Measurements from ENCODE around the gene PPM1D. TPM values are rescaled to one million over a fixed set of nuclear protein-coding genes. Genes with fewer than 3 reads are reported as not detected.
"Not testable (repeated sequence)": the region's sequence is repeated elsewhere in the genome, so short reads cannot be mapped to it uniquely, and the experiment has no call there.

The PPM1D gene
- 1 to 10 TPM; 7.5 to 10.0 (median 8.9) TPM for total RNA-seq
- 3.3 TPM for polyA plus RNA-seq
- long read RNA-seq, donor 1, full-length matches to known transcripts: 25 of 29 reads
- long read RNA-seq, donor 1, partial matches to known transcripts: 0 of 29 reads
- long read RNA-seq, donor 1, other reads (novel, unspliced or antisense): 4 of 29 reads
- long read RNA-seq, donor 2, full-length matches to known transcripts: 12 of 13 reads
- long read RNA-seq, donor 2, partial matches to known transcripts: 1 of 13 reads
- long read RNA-seq, donor 2, other reads (novel, unspliced or antisense): 0 of 13 reads
- long read RNA-seq, donor 3, full-length matches to known transcripts: 58 of 65 reads
- long read RNA-seq, donor 3, partial matches to known transcripts: 2 of 65 reads
- long read RNA-seq, donor 3, other reads (novel, unspliced or antisense): 5 of 65 reads
- long read RNA-seq, donor 4, full-length matches to known transcripts: 18 of 21 reads
- long read RNA-seq, donor 4, partial matches to known transcripts: 0 of 21 reads
- long read RNA-seq, donor 4, other reads (novel, unspliced or antisense): 3 of 21 reads

GRCh38 chr17:60599620-60600489, at the start of gene PPM1D:
TSS of gene PPM1D (plus strand) at chr17:60600193. CDS start at chr17:60600415, 222 bp downstream.
- Histone ChIP-seq H3K27me3 (ENCODE audit: control insufficient read depth, insufficient read depth) (no peaks in the 10 kb centered on the region), H3K9me3 (ENCODE audit: control insufficient read depth, low read length) (no peaks in the 10 kb centered on the region), H3K27ac (ENCODE audit: low read length) (peak within 1 kb of the TSS; percentile 98), H3K4me1 (ENCODE audit: control insufficient read depth, insufficient read depth, low read length) (peaks cover 3% of the 10 kb centered on the region), H3K4me3 (ENCODE audit: low read length) (peak within 1 kb of the TSS; percentile 95)
- peak; percentile 100 for DNase-seq
- peak; percentile 98 to 99 for ATAC-seq
- intact Hi-C loops (cut with DNase I): loop anchor here in 1 of 4 donors (10.0 kb wide), 1 partner anchor 985 kb away; the partner anchor contains the start of gene CLTC
- under 1% methylated on average over 83 of the region's 83 CpGs for WGBS

- intact Hi-C loops (cut with DNase I); H3K9me3 ChIP-seq (ENCODE audit: control insufficient read depth, low read length); ATAC-seq; H3K27ac ChIP-seq (ENCODE audit: low read length); DNase-seq; H3K4me1 ChIP-seq (ENCODE audit: control insufficient read depth, insufficient read depth, low read length); H3K27me3 ChIP-seq (ENCODE audit: control insufficient read depth, insufficient read depth); H3K4me3 ChIP-seq (ENCODE audit: low read length): not testable (repeated sequence)
- WGBS: 91% methylated on average over 5 of the region's 13 CpGs
Measured at GRCh38 chr17:60552255-60552654, 47.7 kb upstream of the PPM1D start.

DNA sequence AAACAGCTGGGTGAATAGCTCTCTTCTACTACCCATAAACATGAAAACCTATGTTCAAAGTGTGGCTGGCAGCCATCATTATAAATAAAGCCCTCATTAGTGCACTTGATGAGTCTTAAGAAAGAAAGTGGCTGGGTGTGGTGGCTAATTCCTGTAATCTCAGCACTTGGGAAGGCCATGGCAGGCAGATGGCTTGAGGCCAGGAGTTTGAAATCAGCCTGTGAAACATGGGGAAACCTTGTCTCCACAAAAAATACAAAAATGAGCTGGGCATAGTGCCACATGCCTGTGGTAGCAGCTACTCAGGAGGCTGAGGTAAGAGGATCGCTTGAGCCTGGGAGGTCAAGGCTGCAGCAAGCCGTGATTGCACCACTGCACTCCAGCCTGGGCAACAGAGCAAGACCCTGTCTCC, 45.6 kb upstream of the PPM1D start:
- no peaks in the 10 kb centered on the region for H3K27me3 ChIP-seq (ENCODE audit: control insufficient read depth, insufficient read depth)
- peak in 2 of 3 donors; percentile 26 to 56 for DNase-seq
- no peak overlapping the region for H3K27ac ChIP-seq (ENCODE audit: low read length)
- no peak overlapping the region for H3K4me3 ChIP-seq (ENCODE audit: low read length)
- H3K4me1 ChIP-seq (ENCODE audit: control insufficient read depth, insufficient read depth, low read length): no peaks in the 10 kb centered on the region
- WGBS: 80% methylated on average over 2 of the region's 2 CpGs
- intact Hi-C loops (cut with DNase I): no loop called here
- H3K9me3 ChIP-seq (ENCODE audit: control insufficient read depth, low read length): no peaks in the 10 kb centered on the region
- ATAC-seq: peak in 1 of 2 donors; percentile 37

GRCh38 chr17:60555786-60556185, 44.2 kb upstream of the PPM1D start:
- no peak for DNase-seq
- Histone ChIP-seq H3K27me3 (ENCODE audit: control insufficient read depth, insufficient read depth) (no peaks in the 10 kb centered on the region), H3K9me3 (ENCODE audit: control insufficient read depth, low read length) (no peaks in the 10 kb centered on the region), H3K27ac (ENCODE audit: low read length) (no peak overlapping the region), H3K4me1 (ENCODE audit: control insufficient read depth, insufficient read depth, low read length) (no peaks in the 10 kb centered on the region), H3K4me3 (ENCODE audit: low read length) (no peak overlapping the region)
- intact Hi-C loops (cut with DNase I): no loop called here
- ATAC-seq: no peak
- WGBS: 94% methylated on average over 4 of the region's 4 CpGs

DNA sequence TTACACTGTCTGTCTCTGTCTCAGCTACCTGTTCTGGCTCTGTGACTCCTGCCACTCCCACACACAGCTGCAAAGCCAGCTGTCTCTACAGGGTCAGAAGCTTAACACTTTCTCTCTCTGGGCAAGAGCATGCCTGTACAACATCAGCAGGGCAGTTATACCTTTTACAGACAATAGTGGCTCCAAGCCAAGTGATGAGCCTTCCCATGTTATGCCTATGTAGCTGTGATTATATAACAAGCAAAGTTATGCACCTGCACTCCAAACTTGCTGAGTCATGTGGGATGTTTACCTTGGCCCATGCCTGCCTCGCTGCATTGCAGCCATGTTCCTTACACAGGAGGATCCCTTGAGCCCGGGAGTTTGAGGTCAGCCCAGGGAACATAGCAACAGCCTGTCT, 42.2 kb upstream of the PPM1D start:
- 84% methylated on average over 2 of the region's 2 CpGs for WGBS
- no peak for ATAC-seq
- no peak overlapping the region for H3K4me3 ChIP-seq (ENCODE audit: low read length)

DNA sequence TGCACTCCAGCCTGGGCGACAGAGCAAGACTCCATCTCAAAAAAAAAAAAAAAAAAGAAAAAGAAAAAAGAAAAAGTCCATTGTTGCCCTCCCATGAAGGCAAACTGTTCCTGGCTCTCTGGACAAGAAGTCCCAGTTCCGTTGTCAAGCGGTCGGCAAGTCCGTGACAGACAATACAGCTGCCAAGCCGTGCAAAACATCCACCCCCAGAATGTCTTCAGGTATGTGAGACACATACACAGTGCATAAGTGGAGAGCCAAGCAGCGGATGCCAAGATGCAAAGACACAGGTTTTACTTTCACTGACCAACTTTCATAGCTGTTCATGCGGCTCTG, 40.4 kb upstream of the PPM1D start:
- no peaks in the 10 kb centered on the region for H3K4me1 ChIP-seq (ENCODE audit: control insufficient read depth, insufficient read depth, low read length)
- no peak overlapping the region for H3K4me3 ChIP-seq (ENCODE audit: low read length)
- no peaks in the 10 kb centered on the region for H3K9me3 ChIP-seq (ENCODE audit: control insufficient read depth, low read length)
- H3K27me3 ChIP-seq (ENCODE audit: control insufficient read depth, insufficient read depth): no peaks in the 10 kb centered on the region
- DNase-seq (no peak), ATAC-seq (no peak)
- intact Hi-C loops (cut with DNase I): no loop called here
- WGBS: 95% methylated on average over 8 of the region's 8 CpGs
- H3K27ac ChIP-seq (ENCODE audit: low read length): no peak overlapping the region

More for the DNA sequence above, 42.2 kb upstream of the PPM1D start:
- no peaks in the 10 kb centered on the region for H3K4me1 ChIP-seq (ENCODE audit: control insufficient read depth, insufficient read depth, low read length)
- no peaks in the 10 kb centered on the region for H3K27me3 ChIP-seq (ENCODE audit: control insufficient read depth, insufficient read depth)
- no peak for DNase-seq
- no peaks in the 10 kb centered on the region for H3K9me3 ChIP-seq (ENCODE audit: control insufficient read depth, low read length)
- no peak overlapping the region for H3K27ac ChIP-seq (ENCODE audit: low read length)
- intact Hi-C loops (cut with DNase I): no loop called here

- Histone ChIP-seq H3K4me3 (ENCODE audit: low read length) (no peak overlapping the region), H3K27me3 (ENCODE audit: control insufficient read depth, insufficient read depth) (no peaks in the 10 kb centered on the region), H3K27ac (ENCODE audit: low read length) (no peak overlapping the region), H3K4me1 (ENCODE audit: control insufficient read depth, insufficient read depth, low read length) (no peaks in the 10 kb centered on the region), H3K9me3 (ENCODE audit: control insufficient read depth, low read length) (no peaks in the 10 kb centered on the region)
- DNase-seq (no peak), ATAC-seq (no peak)
- intact Hi-C loops (cut with DNase I): loop anchor here in 1 of 4 donors (10.0 kb wide), 1 partner anchor 55 kb away; no protein-coding TSS in a partner anchor
- WGBS: 88% methylated on average over 26 of the region's 26 CpGs
Measured at GRCh38 chr17:60559995-60560859, 39.8 kb upstream of the PPM1D start.

- ATAC-seq: no peak
- no peaks in the 10 kb centered on the region for H3K9me3 ChIP-seq (ENCODE audit: control insufficient read depth, low read length)
- no peak overlapping the region for H3K27ac ChIP-seq (ENCODE audit: low read length)
- no peaks in the 10 kb centered on the region for H3K4me1 ChIP-seq (ENCODE audit: control insufficient read depth, insufficient read depth, low read length)
- intact Hi-C loops (cut with DNase I): loop anchor here in 1 of 4 donors (10.0 kb wide), 1 partner anchor 54 kb away; no protein-coding TSS in a partner anchor
- H3K27me3 ChIP-seq (ENCODE audit: control insufficient read depth, insufficient read depth): no peaks in the 10 kb centered on the region
- DNase-seq: no peak
- H3K4me3 ChIP-seq (ENCODE audit: low read length): no peak overlapping the region
- 80% methylated on average over 11 of the region's 11 CpGs for WGBS
Measured at GRCh38 chr17:60560860-60561257, 39.1 kb upstream of the PPM1D start.

GRCh38 chr17:60562421-60562820, 37.6 kb upstream of the PPM1D start:
- ATAC-seq (no peak), DNase-seq (no peak)
- Histone ChIP-seq H3K9me3 (ENCODE audit: control insufficient read depth, low read length) (no peaks in the 10 kb centered on the region), H3K4me1 (ENCODE audit: control insufficient read depth, insufficient read depth, low read length) (no peaks in the 10 kb centered on the region), H3K4me3 (ENCODE audit: low read length) (no peak overlapping the region), H3K27me3 (ENCODE audit: control insufficient read depth, insufficient read depth) (no peaks in the 10 kb centered on the region), H3K27ac (ENCODE audit: low read length) (no peak overlapping the region)
- 76% methylated on average over 3 of the region's 3 CpGs for WGBS
- intact Hi-C loops (cut with DNase I): loop anchor here in 1 of 4 donors (10.0 kb wide), 1 partner anchor 52 kb away; no protein-coding TSS in a partner anchor

DNA sequence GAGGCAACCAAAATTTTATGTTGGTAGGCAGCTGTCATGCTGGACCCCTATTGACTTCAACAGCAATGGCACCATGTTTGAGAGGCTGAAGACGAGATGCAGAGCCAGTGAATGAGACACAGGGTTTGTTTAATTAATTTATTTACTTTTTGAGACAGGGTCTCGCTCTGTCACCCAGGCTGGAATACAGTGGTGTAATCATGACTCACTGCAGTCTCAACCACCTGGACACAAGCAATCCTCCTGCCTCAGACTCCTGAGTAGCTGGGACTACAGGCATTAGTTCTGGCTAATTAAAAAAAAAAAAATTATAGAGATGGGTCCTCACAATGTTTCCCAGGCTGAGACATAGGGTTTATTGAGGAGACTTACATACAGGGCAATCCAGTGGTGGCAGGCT, 36.2 kb upstream of the PPM1D start:
- DNase-seq: no peak

More for the DNA sequence above, 36.2 kb upstream of the PPM1D start:
- Histone ChIP-seq H3K27ac (ENCODE audit: low read length) (no peak overlapping the region), H3K4me1 (ENCODE audit: control insufficient read depth, insufficient read depth, low read length) (no peaks in the 10 kb centered on the region), H3K4me3 (ENCODE audit: low read length) (no peak overlapping the region), H3K9me3 (ENCODE audit: control insufficient read depth, low read length) (no peaks in the 10 kb centered on the region), H3K27me3 (ENCODE audit: control insufficient read depth, insufficient read depth) (no peaks in the 10 kb centered on the region)
- ATAC-seq: no peak
- intact Hi-C loops (cut with DNase I): loop anchor here in 1 of 4 donors (10.0 kb wide), 1 partner anchor 51 kb away; no protein-coding TSS in a partner anchor
- 87% methylated on average over 2 of the region's 2 CpGs for WGBS
